HG02970 (cell line): Measurements from ENCODE around the gene BNC2.

Experiments used
- ATAC-seq: cut with Tn5 transposase; IDR thresholded peaks from one replicate; pipeline ENCODE4 v1.9.1; 2021; ENCODE audit warnings: mild to moderate bottlenecking, moderate library complexity, moderate number of reproducible peaks; ENCODE audit not compliant: unreplicated experiment, low FRiP score

BNC2 gene

DNA sequence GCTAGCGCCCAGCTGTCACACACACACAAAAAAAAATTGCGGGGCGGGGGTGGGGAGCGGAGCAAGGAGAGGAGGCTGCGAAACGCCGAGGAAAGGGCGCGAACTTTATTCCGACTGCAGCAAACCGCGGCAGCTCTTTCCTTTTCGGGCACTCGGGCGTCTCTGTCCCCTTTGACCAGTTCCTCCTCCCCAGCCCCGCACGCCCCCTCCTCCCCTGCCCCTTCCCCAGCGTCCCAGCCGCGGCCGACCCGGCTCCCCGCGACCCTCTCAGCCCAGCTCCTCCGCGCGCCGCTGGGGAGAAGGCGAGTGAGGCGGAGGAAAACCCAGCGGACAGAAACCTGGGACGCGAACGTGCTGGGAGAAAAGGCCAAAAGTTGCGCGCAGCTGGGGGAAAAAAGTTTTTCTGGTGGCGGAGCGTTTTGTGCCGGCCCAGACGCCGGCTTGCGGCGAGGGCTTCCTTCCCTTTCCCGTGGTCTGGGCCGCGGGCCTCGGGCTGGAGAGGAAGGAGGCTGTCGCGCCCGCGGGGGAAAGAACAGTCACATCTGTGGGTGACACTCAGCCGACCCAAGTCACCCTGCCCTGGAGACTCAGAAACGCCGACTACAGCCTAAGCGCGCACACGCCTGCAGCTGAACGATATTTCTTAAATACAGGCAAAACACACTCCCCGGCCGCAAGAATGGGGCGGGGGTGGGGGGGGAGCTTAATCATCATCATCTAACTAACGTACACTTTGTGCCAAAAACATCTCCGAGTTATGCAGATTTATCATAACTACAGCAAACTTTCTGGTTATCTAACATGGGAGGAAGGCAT, 1.1 kb upstream of the BNC2 start:
- ATAC-seq, result no peak

DNA sequence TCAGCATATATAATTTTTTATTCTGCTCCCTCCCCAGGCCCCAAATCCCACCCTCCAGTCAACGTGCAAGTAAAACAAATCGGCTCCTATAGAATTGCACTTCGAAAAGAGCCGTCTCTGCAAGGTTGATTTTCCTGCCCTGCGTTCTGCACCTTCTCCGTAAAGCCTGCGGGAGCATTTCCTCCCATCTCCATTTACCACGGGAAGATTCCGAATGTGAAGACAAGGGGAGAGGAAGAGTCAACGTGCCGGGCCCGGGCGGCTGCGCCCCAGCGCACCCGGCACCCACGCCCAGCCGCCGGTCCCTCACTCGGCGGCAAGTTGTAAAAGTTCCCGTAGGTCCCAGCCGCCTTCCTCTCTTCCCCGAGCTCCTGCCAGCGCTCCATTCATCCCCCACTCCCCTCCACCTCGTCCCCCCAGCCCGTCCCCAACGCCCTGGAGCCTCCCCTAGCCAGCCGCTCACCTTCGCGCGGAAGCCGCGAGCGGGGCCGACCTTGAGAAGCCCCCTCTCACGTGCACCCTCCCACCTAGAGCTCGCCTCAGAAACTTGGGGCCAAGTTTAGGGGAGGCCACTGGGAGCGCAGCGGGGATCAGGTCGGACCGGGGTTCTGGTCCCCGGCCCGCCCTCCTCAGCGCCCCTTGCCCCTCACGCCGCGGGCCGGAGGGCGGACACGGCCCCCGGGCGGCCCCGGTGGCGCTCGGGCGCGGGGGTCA, 431 bp downstream of the BNC2 start:
- ATAC-seq, result no peak

DNA sequence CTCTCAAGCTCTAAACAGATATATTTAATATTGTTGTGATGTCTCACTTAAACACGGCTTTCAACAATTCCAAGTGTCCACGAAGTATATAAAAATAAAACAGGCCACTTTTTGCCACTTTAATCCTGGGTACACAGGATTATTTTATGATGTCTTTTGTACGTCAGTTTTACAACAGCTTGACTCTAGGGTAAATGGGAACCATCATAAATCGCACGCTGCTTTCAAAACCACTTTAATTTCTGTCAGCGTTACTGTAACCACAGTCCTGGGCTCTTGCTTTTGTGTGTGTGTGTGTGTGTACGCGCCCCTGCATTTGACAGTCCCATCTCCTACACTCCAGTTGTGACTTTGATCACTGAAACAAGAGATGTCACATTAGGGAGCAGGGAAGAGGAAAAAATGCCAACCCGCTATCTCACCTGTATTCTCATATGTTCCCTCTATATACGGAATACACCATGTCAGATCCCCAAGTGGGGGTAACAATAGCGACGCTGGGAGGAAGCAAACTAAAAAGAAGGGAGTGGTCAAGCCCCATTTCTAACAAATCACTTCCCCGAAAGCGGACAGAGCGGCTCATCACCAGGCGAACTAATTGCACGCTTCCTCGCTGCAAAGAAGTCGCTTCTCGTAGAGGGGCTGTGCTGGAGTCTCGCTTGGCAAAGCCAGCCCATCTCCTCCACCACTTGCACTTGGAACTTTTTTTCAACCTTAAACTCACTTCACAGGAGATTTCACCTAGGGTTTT, 1.2 kb downstream of the BNC2 start:
- ATAC-seq, result no peak

DNA sequence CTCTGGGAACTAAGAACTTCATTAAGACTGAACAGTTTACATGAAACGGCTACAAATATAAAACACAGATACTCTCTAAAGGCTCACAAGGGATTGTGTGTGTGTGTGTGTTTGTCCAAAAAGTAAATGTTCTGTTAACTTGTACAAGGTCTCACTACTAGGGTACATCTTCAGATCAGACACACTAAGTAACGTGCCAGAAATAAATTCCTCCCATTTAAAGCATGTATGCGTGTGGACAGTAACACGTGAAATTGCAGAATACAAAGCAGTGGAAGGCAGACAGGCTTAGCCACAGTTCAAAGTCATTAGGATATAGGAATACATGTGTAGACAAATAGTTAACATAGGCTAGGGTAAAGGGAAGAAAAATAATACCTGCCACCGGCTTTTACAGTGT, 1.8 kb downstream of the BNC2 start:
- ATAC-seq, result no peak

- no peak for ATAC-seq
Observed at GRCh38 chr9:16867576-16868311, 2.7 kb downstream of the BNC2 start.

DNA sequence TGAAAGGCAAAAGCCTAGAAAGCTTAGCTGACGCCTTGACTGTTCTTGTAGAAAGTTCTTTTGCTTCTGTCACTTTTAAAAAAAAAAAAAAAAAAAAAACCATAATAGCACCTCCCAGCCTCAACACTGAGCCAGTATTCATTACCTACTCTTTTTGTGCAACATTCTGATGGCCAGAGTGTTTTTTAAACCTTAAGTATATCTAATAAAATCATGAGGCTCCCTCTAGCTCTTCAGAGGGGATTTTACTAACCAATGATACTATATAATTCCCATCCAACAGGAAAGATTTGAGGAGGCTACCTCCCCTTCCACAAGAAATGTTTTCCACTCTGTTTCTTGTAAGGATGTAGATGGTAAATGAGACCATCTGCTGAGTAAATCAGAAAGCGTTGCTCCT, 3.9 kb downstream of the BNC2 start:
- no peak for ATAC-seq

DNA sequence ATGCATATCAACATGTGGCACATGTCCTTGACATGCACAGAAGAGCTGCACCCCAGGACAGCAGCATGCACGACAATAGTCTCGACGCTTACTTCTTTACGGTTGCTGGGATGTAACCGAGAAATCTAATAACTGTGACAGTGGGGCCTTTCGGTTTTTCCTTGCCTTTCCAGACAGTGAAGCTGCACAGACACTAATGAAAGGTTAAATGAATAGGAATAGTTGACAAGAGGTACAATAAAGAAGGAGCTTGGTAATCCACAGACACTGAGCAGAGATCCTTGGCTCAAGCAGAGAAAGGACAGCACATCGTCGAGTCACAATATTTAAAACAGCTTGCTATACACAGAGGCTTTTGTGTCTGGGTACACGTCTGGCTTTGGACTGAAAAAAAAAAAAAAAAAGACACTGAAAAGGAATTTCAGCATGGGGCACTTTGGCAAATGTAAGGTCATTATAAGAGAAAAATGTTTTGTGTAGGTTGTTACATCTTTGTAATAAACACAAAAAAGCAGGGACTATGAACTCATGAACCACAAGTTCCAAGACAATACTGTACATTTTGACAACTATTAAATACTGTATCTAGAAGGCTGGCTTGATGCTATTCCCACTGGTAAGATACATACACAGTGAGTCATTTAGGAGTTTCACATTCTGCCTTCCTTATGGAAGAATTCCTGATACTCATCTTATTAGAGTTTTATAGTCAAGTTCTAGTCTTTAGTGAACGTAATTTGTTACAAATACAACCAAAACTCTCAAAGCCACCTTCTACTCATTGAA, 5.6 kb downstream of the BNC2 start:
- ATAC-seq, result no peak

DNA sequence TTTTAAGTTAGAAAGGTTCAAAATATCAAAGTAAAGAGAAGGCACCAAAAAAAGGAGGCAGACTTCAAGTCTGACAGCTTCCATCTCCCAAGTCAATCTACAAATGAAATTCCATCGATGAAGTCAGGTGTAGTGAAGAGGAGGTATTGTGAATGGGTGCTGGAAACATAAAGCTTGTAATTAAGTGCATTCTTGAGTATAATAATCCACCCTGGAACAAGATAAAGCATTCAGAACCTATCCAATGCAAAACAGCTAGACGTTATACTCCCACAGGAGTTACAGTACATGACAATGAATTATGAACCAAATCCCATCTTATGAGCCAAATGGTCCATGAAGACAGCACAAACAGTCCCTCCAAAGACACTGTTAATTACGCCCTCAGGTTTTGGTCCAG, 22.3 kb downstream of the BNC2 start:
- no peak for ATAC-seq

- ATAC-seq, result no peak
Observed at GRCh38 chr9:16846986-16847385, 23.5 kb downstream of the BNC2 start.

DNA sequence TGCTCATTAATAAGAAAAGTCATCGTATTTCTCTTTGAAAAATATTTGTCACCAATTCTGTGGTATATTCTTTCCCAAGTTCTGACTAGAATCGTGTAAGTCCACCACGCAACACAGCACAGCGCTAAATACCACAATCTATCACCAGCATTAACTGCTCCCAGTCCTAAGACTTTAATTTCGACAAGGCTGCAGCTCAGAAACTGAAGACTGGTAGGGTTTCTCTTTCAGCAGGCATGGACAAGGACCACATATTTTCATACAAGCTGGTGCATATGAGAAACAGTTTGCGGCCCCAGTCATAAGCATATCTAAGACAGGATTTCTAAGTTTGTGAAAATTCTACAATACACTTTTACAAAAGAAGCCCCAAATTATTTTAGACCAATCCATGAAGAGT, 24.1 kb downstream of the BNC2 start:
- no peak for ATAC-seq

DNA sequence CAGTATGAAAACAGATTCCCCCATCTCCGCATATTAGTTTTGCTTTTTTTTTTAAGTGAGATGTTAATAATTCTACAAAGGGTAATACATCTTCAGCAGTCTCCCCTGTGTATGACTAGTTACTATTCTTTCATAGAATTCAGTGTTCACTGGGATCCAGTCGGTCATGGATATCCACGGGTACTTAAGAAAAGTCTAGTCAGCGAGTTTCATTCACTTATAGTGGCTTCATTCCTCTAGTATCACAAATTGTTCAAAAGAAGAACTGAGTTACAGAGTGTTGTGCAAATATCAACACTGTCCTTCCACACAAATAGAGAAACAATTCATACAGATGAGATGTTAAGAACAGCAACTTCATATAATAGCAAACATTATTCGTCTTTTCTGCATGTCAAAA, 35.7 kb downstream of the BNC2 start:
- ATAC-seq, result no peak

DNA sequence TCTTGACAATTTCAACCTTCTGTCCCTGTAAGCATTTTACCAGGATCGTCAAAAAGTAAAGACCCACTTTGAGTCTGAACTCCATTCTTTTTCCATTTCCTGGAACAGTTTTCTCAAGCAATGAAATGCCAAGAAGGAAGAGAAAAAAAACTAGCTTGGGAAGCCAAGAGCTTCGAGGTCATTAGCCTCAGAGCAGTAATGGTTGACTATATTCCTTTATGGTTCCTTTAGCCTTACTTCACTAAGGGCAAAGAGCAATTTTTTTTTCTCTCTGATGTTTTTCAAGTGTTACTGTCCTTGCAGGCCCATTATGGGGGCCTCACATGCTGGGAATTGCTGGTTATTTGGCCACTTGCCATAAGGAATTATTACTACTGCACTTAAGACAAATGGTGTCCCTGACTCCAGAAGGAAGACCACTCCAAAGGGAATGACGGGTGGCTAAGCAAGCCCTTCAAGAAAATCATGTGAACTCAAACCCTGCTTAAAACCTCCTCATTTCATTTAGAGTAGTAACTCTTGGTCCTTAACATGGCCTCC, 37.1 kb downstream of the BNC2 start:
- ATAC-seq, result no peak

DNA sequence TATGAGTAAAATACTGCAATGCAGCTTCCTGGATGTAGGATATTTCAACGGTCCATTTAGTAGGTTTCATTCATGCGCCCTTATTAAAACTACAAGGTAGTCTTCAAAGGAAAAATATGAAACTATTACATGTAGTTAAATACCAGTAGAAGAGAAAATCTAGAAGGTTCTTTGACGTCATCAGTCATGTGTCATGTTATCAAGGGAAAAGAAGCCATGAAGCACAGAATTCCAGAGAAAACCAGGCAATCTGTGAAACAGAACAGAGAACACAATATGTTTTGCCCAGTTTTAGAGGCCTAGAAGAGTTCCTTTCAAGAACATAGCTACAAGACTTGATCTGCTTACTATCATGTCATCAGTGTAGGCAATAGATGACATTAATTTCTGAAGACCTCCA, 38.4 kb downstream of the BNC2 start:
- no peak for ATAC-seq

DNA sequence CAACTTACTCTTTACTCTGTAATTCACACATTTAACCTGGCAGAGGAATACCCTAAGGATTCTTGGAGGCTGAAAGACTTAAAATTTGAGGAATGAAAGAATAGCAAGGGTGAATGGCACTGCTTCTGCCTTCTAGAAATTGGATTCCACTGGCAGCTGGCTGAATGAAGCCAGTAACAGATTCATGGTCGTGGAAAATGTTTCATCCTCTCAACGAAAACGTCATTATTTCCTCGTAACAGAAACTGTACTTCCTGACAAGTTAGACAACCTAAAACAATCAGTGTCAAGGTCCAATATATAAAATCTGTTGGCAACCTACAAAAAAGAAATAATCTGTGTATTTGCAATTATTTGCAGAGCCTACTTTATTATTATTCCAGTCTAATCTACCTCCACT, 39.7 kb downstream of the BNC2 start:
- ATAC-seq, result no peak

DNA sequence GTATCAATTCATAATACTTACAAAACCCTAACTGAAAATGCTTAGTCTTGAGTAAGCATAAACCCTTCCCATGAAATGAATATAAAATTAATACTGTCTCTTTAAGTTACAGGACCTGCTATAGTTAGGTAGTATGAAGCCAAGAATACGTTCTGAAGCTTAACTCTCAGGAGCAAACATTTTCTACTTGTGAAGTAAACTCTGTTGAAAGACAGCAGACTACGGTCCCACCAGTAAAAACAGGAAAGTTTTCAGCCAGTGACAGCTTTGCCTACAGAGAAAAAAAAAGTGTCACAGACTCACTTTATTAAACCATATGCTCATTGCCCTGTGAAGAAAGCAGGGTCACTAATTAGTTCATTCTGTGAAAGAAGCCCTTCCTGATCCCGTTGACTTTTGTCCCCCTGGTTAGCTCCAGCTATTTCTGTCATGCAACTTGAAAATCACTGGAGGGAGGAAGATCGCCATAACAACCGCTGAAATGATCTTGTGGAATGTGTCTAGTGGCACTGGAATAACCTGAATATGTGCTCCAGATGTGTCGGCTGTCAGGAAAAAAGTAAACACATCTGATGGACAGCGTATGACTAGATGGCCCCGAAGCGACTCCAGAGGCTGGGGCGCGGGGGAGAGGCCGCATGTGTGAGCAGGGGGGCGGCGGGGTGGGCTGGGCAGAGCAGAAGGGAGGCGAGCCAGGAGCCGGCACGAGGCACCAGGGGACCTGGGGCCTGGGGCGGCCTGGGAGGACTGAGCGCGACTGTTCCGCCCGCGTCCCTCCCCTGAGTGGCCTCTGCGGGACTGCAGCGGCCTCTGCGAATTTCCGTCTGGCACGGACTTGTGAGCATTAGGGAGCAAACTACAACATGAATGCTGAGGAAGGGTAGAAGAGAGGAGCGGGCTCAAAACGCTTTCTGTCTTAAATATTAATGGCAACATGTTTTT, 41.9 kb downstream of the BNC2 start:
- ATAC-seq, result no peak

- no peak for ATAC-seq
Observed at GRCh38 chr9:16825971-16826625, 44.4 kb downstream of the BNC2 start.

DNA sequence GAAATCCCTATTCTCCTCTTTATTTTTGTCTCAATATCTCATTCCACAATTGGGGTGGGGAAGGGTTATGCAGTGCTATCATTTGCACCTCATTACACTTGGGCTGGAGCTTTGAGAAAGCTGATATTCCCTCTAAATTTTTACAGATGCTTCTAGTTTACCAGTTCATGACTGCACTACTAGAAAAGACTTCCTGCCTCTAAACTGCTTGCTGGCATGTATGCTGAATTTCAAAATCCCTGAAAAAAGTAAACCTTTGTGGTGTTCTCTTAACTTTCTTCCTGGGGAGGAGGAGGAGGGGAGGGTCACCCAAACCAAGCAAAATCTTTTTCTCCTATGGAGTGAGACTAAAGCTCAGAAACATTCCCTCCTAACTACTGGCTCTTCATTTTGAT, 45.1 kb downstream of the BNC2 start:
- no peak for ATAC-seq
